ENCODE results near the gene SFXN4. TPM values are rescaled to one million over a fixed set of nuclear protein-coding genes. Genes with fewer than 3 reads are reported as not detected.

SFXN4 gene
- total and polyA plus RNA-seq, 2 donors (not counting 1 experiment from before 2014, with no cell fraction given) = 10.3 to 17.7 TPM

GRCh38 chr10:119103903-119104653 lies 61.4 kb downstream of the SFXN4 start, which contains the start of gene DENND10:
Gene DENND10 (plus strand): TSS chr10:119104113. CDS start chr10:119104143, 30 bp downstream.
- no peak for TF ChIP-seq EZH2 (IDR thresholded peaks at IDR 0.05; ENCODE audit: low read length, missing control alignments)
- TF ChIP-seq, protein P1, sequence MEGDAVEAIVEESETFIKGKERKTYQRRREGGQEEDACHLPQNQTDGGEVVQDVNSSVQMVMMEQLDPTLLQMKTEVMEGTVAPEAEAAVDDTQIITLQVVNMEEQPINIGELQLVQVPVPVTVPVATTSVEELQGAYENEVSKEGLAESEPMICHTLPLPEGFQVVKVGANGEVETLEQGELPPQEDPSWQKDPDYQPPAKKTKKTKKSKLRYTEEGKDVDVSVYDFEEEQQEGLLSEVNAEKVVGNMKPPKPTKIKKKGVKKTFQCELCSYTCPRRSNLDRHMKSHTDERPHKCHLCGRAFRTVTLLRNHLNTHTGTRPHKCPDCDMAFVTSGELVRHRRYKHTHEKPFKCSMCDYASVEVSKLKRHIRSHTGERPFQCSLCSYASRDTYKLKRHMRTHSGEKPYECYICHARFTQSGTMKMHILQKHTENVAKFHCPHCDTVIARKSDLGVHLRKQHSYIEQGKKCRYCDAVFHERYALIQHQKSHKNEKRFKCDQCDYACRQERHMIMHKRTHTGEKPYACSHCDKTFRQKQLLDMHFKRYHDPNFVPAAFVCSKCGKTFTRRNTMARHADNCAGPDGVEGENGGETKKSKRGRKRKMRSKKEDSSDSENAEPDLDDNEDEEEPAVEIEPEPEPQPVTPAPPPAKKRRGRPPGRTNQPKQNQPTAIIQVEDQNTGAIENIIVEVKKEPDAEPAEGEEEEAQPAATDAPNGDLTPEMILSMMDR (conservative IDR thresholded peaks at IDR 0.05 in 1 of 2, IDR thresholded peaks at IDR 0.05 in 1 of 2; ENCODE audit: low read depth in 1 of 2, low read length in 2 of 2) = no peak
- H3K9ac ChIP-seq (ENCODE audit: insufficient read depth, low read length) = peak within 1 kb of the TSS; percentile 65
- H3K4me1 ChIP-seq (ENCODE audit: control insufficient read depth, extremely low read depth, insufficient read depth, low read length) = no peaks in the 10 kb centered on the region
- H3K79me2 ChIP-seq (ENCODE audit: control insufficient read depth, insufficient read depth, low read length) = peaks cover 9% of the 10 kb centered on the region
- H3K27me3 ChIP-seq (ENCODE audit: control insufficient read depth, insufficient read depth, low read length) = no peaks in the 10 kb centered on the region
- H3K9me3 ChIP-seq (ENCODE audit: control insufficient read depth, insufficient read depth, low read depth, low read length) = no peaks in the 10 kb centered on the region
- H3K27ac ChIP-seq (ENCODE audit: insufficient read depth, low read length) = peak within 1 kb of the TSS; percentile 28
- peak within 1 kb of the TSS; percentile 72 to 87 (median 77) for H3K4me3 ChIP-seq (replicated peaks in 1 of 4; ENCODE audit: control extremely low read depth in 1 of 4, insufficient read depth in 1 of 4, low read depth in 3 of 4, low read length in 4 of 4)
- peak; percentile 70 to 83 for DNase-seq (ENCODE audit: low read depth in 2 of 2)
- peak within 1 kb of the TSS; percentile 84 for H3K4me2 ChIP-seq (ENCODE audit: extremely low read depth, insufficient read depth, low read length)
- H2AFZ ChIP-seq (ENCODE audit: low read length) = peak within 1 kb of the TSS; percentile 72
- no peaks in the 10 kb centered on the region for H4K20me1 ChIP-seq (ENCODE audit: control insufficient read depth, extremely low read depth, insufficient read depth, low read length)
- H3K36me3 ChIP-seq (ENCODE audit: control insufficient read depth, insufficient read depth, low read length) = no peaks in the 10 kb centered on the region

DNA sequence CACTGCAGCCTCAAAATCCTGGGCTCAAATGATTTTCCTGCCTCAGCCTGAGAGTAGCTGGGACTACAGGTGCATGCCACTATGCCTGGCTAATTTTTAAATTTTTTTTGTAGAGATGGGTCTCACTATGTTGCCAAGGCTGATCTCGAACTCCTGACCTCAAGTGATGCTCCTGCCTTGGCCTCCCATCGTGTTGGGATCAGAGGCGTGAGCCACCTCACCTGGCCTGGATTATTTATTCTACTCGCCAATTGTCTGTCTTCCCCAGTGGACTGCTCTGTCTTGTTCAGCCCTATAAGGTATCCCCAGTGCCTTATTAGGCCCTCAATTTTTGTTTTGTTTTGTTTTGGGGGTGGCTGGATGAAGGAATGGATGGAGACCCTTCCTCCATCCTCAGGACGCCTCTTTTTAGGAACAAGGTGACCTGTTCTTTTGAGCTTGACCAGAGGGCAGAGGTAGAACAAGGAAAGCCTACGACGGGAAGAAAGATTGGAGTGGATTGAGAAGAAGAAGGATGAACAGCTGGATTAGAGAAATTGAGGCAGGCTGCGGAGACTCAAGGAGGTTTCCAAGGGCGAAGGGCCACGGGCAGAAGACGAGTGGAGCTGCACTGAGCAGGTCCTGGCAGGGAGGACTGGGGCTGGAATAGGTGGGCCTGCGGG lies 62.1 kb downstream of the SFXN4 start:
- Histone ChIP-seq H4K20me1 (ENCODE audit: control insufficient read depth, extremely low read depth, insufficient read depth, low read length) (no peaks in the 10 kb centered on the region), H2AFZ (ENCODE audit: low read length) (peak overlapping the region; percentile 31)

More for the DNA sequence above, 62.1 kb downstream of the SFXN4 start:
- Histone ChIP-seq H3K79me2 (ENCODE audit: control insufficient read depth, insufficient read depth, low read length) (peaks cover 9% of the 10 kb centered on the region), H3K4me2 (ENCODE audit: extremely low read depth, insufficient read depth, low read length) (no peak overlapping the region), H3K36me3 (ENCODE audit: control insufficient read depth, insufficient read depth, low read length) (no peaks in the 10 kb centered on the region), H3K27ac (ENCODE audit: insufficient read depth, low read length) (no peak overlapping the region), H3K4me1 (ENCODE audit: control insufficient read depth, extremely low read depth, insufficient read depth, low read length) (no peaks in the 10 kb centered on the region), H3K4me3 (replicated peaks in 1 of 4; ENCODE audit: control extremely low read depth in 1 of 4, insufficient read depth in 1 of 4, low read depth in 3 of 4, low read length in 4 of 4) (no peak overlapping the region), H3K9ac (ENCODE audit: insufficient read depth, low read length) (no peak overlapping the region), H3K9me3 (ENCODE audit: control insufficient read depth, insufficient read depth, low read depth, low read length) (no peaks in the 10 kb centered on the region), H3K27me3 (ENCODE audit: control insufficient read depth, insufficient read depth, low read length) (no peaks in the 10 kb centered on the region)
- no peak for TF ChIP-seq EZH2 (IDR thresholded peaks at IDR 0.05; ENCODE audit: low read length, missing control alignments)
- TF ChIP-seq, protein P1 (conservative IDR thresholded peaks at IDR 0.05 in 1 of 2, IDR thresholded peaks at IDR 0.05 in 1 of 2; ENCODE audit: low read depth in 1 of 2, low read length in 2 of 2) = no peak
- DNase-seq (ENCODE audit: low read depth in 2 of 2) = no peak
